Retina (tissue), 1 donor: ENCODE data around the gene SETBP1.

Experiments
- DNase-seq: peaks from one replicate; pipeline ENCODE4 v3.0.0-alpha.2; 2016

Gene SETBP1

DNA sequence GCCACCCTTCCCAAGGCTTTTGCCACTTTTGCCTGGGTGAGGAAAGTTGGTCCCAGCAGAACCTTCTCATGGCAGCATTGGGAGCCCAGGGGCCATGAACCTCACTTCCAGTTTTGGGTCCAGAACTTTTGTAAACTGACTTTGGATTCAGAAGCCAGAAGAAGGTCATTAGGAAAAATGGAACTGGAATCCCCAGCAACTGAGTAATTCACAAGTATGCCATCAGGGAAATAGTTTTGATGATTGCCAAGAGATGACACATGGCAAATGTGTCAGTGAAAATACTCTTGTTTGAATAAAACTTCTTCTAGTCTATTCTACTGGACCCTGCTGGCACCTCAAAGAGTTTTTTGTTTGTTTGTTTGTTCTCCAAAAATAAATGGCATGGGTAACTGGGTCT is 203.7 kb downstream of the SETBP1 start:
- DNase-seq: no peak

DNA sequence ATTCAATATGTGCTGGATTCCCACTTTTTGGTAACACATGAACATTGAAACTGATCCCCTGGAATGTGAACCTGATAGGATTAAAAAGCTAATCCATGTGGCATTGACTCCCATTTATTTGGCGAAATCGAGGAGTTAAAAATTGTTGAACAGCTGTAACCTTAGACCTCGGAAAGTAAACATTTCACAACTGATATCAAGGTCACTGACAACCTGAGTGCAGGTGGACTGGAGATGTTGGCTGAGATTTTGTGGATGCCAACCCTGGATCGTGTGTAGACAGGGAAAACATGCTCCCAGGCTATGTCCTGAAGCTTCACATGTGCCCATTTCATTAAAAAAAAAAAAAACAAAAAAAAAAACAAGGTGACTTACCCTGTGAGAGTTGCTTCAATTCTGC is 204.8 kb downstream of the SETBP1 start:
- DNase-seq: no peak

DNA sequence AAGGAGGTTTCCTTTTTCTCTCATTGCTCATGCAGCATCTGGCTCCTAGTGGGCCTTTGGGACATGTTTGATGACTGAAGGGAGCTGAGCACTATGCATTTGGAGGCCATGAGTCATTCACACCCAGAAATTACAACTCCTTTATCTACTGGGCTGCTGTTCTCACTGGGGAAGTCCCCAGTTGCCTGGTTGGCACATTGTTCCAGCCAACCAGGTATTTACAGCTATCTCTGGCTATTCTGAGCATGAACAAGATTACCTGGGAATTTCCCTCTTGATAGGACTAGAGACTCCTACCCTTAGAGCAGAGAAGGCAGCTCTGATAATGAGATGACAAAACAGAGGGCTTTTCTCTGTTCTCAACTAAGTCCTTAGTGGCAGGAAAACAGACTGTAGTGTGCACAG is 206.5 kb downstream of the SETBP1 start:
- no peak for DNase-seq

DNA sequence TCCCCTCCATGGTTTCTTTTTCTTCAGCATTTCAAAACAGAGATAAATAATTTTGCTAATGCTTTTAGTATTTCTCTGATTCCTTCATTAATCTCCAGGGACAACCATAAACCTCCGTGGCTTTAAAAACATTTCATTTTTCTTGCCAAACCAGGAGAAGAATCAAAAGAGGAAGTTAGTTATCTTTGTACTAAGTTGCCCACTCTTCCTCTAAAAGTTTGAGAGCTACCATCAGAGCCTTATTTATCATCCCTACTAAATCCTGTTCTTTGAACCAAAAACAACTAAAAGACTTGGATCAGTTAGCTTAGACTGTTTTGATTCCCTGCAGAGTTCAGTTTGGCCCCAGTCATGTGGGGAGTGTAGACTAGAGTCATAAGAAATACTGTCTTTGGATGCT is 208.4 kb downstream of the SETBP1 start:
- no peak for DNase-seq

DNA sequence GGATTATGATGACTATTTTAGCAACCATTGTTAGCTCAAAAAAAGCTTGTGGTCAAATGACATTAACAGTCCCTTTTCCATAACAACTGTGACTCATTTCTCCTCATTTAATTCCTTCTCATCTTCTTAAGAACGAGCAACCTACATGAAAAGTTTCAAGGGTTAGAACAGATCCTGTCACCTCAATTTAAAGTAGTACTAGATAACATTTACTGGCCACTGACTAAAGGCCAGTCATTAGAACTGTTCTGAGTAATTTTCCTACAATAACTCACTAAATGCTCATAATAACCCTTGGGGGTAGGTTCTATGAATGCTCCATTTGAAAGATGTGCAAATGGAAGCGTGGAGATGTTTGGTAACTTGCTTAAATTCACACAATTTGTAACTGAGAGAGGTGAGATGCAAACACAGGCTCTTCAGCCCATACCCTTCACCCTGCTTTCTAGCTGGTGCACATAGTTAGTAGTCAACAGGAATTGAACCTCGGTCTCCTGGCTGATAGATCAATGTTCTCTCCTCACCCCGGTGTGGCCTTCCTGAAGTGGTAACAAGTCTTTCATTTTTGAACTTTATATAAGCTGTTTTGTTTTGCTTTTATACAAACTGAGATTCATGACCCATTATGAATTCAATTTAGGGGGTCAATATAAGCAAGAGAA is 212.5 kb downstream of the SETBP1 start:
- no peak for DNase-seq

DNA sequence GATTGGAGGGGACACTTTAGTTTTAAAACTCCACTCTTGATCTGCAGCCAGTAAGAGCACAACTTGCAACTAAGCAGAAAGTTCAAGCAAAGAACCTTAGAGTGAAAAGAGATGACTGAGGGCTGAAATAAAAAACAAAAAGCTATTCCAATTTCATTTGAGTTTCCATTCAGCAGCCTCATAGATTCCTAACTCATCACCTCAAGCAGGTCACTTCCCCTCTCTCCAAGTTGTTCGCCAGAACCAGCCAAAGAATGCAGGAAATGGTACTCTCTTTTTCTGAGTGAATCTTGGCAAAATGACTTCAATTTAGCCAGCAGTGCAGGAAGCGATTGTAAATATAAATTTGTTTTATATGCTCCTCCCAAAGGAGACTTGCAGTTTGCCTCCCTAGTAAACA is 213.3 kb downstream of the SETBP1 start:
- DNase-seq: no peak

DNA sequence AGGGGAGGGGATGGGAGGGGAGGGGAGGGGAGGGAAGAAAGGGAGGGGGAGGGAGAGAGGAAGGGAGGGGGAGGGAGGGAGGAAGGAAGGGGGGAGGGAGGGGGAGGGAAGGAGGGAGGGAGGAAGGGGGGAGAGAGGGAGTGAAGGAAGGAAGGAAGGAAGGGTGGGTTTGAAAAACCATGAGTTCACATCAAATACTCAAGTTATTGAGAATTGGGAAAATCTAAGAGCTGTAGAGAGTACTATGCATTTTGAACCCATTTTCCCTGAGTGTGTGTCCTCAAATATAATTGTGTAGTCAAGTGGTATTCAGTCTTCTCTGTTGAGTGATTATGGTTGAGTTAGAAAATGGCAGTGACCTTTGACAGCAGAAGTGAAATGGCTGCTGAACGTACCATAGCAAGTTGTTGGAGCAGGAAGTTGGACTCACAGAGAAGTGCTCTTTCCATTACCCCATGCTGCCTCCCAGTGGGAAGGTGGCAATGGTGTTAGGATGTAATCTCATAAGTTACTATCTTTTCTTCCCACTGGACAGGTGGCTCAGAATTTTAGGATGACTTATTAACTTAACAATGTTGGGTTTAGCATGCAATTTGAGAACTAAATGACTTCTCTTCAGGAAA is 214.6 kb downstream of the SETBP1 start:
- DNase-seq: no peak

DNA sequence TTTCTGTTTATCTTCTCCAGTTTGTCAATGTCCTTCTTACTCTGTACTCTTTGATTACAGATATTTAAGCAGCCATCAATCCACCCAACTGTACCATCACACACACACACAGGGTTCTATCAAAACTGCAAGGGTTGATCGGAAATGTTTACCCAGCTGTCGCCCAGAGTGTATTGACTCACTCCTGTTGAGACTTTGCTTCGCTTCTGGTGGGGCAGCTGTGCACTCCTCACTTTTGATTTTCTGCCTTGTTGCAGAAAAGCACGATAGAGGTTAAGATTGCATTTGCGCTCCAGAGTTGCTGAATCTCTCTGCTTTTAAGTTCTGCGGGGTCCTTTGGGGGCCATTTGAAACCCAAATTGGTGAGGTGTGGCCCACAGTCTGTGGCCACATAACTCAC is 216.2 kb downstream of the SETBP1 start:
- no peak for DNase-seq

DNA sequence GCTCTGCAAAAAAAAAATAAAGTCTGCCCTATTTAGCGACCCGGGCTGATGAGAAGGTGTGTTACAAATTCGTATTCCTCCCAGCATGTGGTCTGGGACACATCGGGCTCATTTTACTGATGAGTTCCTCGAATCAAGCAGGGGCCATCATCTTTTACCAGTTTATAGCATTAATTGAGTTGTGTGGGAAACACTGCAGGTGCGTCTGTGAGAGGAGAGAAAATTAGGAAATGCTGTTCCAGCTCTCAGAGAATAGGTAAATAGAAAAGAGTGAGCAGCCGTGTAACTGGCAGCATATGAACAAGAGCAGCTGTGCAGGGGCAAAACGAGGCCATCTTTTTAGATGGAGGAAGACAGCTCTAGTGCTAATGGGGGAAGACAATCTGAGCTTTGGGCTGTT is 216.7 kb downstream of the SETBP1 start:
- DNase-seq: peak; percentile 57

DNA sequence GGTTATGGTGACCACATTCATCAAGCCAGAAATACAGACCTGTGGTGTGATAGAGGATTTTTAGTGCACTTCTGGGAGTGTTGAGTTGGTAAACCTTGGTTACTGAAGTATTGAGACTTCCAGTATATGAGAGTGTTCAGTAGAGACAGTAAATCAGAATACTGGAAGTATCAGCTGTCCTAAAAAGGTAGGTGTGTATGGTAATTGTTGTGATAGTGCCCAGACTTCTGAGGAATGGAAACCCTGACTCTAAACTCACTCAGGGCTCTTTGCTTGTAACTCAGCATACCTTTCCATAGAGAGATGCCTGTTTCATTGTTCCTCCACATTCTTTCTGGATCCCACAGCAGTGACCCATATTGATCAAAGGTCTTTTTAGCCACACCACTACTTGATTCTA is 217.1 kb downstream of the SETBP1 start:
- no peak for DNase-seq

DNA sequence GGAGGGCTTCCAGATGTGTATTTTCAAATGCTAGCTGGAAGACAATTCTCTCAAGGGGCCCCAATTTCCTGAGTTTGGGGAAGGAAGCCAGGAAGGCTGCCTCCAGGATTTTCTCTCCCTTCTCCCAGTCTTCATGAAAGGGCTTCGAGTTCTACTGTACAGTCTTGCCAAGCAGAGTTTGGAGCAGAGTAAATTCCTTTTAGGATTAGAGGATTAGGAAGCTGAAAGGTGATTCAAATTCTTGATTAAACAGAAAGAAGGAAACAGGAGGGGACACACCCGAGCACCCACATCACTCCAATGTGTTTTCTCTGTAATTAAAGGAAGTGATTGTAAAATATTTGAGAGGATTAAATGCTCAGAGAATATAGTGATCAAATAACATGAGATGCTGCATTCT is 217.8 kb downstream of the SETBP1 start:
- DNase-seq: no peak

DNA sequence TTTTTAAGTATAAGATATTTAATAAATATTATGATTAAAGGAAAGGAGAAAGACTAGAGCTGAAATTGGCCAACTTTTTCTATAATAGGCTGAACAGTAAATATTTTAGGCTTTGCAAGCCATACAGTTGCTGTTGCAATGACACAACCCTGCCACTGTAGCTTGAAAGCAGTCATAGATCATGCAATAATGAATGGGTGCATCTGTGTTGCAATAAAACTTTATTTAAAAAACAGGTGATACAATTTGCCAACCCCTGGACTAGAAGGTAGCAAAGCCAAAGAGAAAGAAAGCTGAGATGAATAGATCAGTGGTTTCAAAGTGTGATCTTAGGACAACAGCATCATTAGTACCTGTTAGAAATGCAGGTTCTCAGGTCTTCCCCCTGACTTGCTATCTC is 219.1 kb downstream of the SETBP1 start:
- no peak for DNase-seq

DNA sequence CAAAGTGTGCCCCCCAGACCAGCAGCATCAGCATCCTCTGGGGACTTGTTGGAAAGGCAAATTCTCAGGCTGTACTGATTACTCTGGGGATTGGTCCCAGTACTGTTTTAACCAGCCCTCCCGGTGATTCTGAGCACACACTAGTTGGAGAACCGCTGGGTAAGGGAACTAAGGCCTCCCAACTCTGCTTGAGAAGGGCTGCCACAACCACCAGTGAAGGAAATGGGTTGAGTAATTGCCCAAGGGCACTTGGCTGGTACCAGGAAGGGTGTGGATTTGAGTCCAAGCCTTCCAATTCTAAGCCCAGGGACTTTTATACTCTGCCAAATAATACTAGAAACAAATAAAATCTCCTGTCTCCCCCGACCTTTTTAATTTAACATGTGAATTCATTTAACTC is 219.9 kb downstream of the SETBP1 start:
- DNase-seq: no peak

DNA sequence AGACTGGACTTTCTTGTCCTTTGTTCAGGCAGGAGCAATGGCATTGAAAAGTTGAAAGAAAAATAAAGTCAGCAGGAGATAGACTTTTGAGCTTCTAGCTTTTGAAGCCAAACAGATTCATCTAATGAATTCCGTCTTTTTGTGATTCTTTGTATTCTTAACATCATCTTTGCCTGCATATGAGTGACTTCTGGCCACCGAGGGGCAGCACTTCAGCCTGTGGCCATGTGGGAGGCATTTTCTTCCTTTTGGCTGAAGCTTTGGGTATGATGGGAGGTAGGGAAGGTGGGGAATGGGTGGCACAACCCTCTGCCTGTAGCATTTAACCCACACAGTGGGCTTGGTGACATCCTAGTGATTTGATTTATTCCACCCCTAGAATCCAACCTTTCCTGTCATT is 220.6 kb downstream of the SETBP1 start:
- DNase-seq: no peak

DNA sequence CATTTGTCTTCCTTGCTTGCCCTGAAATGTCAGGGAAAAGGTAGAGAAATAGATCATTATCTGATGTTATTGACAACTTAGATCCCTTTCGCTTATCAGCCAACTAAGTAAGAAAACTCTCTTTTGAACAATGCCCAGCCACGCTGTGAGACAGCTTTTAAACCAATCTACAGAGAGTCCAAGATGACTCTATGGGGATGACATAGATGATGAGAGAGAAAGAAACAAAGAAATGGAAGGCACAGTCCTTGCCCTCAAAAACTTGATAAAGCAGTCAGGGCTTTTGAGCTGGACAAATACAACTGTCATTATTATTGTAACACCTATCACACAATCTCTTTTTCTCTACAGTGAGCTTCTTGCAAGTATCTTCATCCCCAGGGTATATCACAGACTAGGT is 222.6 kb downstream of the SETBP1 start:
- no peak for DNase-seq

DNA sequence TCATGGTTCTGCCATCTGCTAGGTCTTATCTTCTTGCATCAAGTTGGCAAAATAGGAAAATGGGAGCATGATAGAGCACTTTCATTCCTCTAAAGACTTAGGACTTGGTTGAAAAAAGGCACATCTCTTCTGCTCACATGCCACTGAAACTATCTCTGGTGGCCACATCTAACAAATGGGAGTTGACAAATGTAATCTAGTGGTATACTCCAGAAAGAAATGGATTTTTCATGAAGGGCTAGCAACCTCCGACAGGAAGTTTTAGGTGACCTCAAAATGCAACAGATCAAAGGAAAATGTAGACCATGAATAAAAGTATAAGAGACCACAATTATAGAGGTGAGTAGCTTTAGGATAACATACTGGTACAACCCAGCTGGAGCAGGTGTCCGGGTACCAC is 224.1 kb downstream of the SETBP1 start:
- DNase-seq: no peak

DNA sequence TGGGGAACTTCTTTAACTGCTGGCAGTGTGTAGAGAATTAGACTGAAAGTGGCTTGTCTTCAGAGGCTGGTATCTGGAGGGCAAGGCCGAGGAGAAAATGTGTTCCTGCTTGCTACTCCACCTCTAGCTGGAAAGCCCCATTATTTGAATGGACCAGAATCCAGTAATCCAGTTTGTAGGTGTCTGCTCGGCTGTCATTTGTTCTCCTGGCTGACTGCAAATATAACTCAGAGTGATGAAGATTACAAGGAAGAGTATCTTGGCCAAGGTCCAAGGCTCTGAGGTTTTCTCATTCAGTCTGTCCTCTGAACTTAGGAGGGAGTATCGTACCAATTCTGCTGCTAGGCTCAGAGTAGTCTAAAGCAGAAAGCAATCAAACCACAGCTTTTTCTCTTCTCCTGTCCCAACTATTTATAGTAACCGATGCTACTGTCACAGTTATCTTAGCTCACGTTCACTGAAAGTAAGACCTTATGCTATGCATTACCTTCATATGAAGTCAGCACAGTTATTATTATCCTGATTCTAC is 228.6 kb downstream of the SETBP1 start:
- DNase-seq: no peak

DNA sequence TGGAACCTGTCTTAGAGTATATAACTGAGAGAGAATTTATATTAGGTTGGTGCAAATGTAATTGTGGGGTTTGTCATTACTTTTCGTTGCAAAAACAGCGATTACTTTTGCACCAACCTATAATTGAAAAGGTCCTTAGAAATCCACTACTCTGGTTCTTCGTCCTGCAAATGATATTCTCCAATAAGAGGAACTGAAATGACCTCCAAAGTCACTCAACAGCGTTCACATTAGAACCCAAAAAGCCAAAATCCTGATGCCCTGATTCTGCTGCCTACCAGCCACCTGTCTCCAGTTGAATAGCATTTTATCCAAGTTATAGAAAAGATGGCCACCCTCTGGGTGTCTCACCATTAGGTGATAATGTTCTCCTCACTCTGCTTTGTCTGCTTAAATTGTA is 230.6 kb downstream of the SETBP1 start:
- DNase-seq: no peak

DNA sequence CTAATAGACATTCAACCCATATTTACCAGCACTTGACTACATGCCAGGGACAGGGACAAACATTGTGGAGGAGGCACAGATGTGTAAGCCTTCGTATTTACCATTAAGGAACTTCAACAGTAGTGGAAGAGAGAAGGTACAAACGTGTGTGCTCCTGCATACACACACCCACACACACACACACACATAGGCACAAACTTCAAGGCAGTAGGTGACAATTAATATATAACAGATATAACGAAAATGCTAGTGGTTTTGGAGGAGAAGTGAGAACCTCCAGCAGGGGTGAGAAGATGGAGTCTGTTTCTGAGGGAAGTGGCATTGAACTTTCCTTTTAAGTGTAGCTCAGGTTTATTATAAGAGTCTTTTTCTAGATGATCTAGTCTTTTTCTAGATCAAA is 231.1 kb downstream of the SETBP1 start:
- DNase-seq: no peak

DNA sequence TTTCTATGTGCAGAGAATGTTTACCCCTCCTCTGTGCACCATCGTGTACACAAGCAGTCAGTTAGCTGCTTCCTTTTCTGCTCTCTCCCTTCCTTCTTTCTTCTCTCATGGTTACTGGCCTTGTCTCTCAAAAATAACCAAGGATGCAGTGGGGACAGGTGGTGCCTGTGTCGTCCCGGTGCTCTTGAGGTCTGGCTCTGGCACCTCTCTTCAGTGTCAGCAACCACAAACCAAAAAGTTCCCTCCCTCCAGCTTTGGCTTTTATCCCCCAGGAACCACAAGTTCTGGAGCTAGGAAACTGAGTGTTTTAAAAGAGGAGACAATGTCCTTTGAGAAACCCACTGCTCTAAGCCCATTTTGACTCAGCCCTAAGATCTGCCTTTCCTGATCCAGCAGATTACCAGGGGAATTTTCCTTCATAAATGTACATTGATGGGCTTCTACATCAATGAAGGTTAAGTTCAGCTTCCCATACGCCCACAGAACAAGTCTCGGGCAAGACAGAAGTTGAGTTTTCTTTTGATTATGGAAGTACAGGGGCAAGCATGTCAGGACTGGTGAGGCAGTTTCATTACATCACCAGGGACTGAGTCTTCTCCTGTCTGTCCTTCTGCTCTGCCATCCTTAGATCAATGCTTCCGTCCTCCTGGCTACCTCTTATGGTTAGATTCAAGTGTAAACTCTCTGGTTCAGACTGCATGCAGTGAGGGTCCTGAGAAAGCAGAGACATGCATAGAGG is 232.2 kb downstream of the SETBP1 start:
- DNase-seq: no peak

DNA sequence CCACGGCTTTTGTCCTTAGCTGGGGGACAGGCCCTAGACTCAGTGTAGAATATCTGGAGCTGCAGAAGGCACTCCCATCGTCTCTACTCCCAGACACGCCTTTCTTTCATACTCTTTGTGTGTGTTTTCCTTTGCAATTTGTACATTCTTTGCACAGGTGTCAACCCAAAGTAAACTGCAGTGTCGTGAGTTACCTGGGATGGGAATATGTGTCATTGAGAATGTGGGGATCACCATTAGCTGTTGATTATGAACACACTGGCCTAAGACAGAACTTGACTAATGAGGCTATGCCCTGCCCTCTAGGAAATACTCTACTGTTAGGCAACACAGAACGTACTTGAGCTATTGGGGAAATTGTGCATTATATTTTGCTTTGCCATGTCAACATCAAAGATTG is 233.3 kb downstream of the SETBP1 start:
- DNase-seq: no peak

DNA sequence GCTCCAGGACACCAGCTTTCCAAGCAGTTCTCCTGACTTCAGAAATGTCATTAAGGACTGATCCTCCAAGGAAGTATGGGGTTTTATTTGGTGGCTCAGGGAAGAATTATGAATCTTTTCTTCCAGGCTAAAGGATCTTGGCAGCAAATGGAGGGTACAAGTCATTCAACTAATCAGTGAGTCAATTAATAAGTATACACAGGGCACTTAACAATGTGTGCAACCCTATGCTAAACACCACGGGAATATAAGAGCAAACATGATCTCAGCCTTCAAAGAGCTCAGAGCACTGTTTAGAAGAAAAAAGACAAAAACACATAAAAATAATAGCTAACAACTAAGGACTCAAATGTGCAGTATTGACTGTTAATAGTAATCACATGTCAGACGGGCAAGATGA is 234.5 kb downstream of the SETBP1 start:
- DNase-seq: no peak

DNA sequence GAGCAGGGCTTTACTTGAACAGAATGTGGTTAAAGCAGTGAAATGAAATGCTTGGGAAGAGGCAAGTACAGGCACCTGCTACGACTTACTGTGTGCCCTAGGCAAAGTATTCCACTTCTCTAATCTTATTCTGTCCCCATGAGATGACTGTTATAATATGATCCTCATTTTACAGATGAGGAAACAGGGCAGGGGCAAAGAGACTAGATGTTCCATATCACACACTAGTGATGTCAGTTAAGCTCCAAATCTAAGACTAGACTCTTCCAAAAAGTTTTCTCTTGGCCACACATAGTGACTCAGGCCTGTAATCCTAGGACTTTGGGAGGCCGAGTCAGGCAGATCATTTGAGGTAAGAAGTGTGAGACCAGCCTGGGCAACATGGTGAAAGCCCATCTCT is 235.0 kb downstream of the SETBP1 start:
- DNase-seq: no peak
